Measurements from ENCODE around the gene ZNF888. TPM values are rescaled to one million over a fixed set of nuclear protein-coding genes. Genes with fewer than 3 reads are reported as not detected.
A peak's percentile ranks its signal among the peaks of the same experiment; 100 is the strongest.

Gene ZNF888
- total and polyA plus RNA-seq, 9 of the 15 experiments (the other 6 are each of a cell fraction or from before 2014, with no cell fraction given) = 1.6 to 13.3 (median 9.9) TPM

- TF ChIP-seq NFRKB (IDR thresholded peaks at IDR 0.05; ENCODE audit: low read depth) = peak; percentile 57
- TF ChIP-seq ZFP91 (CRISPR knock-in tag; IDR thresholded peaks at IDR 0.05) = no peak
- TF ChIP-seq ZNF668 (CRISPR knock-in tag; IDR thresholded peaks at IDR 0.05) = no peak
- TF ChIP-seq TAF7 (tag; IDR thresholded peaks at IDR 0.05) = peak; percentile 38; the same call in 1 of the 2 replicates
- TF ChIP-seq ZNF133 (CRISPR knock-in tag; IDR thresholded peaks at IDR 0.05) = no peak
- peak; percentile 93 for TF ChIP-seq MAFG (tag; conservative IDR thresholded peaks at IDR 0.05)
- TF ChIP-seq ZSCAN29 (IDR thresholded peaks at IDR 0.05) = no peak
- TF ChIP-seq ARID1B (IDR thresholded peaks at IDR 0.05) = peak; percentile 99
- TF ChIP-seq ZBTB11 (CRISPR knock-in tag; IDR thresholded peaks at IDR 0.05) = peak in 1 of 3 experiments; percentile 89; a peak in 2 of 6 replicates
- peak; percentile 97 for TF ChIP-seq CC2D1A (IDR thresholded peaks at IDR 0.05)
- peak; percentile 60 for TF ChIP-seq JUN (IDR thresholded peaks at IDR 0.05; ENCODE audit: borderline replicate concordance, low read depth, low read length)
- TF ChIP-seq JUN (CRISPR knock-in tag; IDR thresholded peaks at IDR 0.05; ENCODE audit: borderline replicate concordance) = no peak
- TF ChIP-seq KLF13 (tag; IDR thresholded peaks at IDR 0.05; ENCODE audit: borderline replicate concordance, low read depth) = no peak
- TF ChIP-seq ZNF134 (CRISPR knock-in tag; conservative IDR thresholded peaks at IDR 0.05) = 0 out of 2 replicates have a peak, but pooled peaks have one; percentile 37
- peak; percentile 71 for TF ChIP-seq ZNF239 (CRISPR knock-in tag; IDR thresholded peaks at IDR 0.05)
- TF ChIP-seq ZNF584 (CRISPR knock-in tag; IDR thresholded peaks at IDR 0.05; ENCODE audit: low read depth) = peak; percentile 95
These were observed 13.1 kb upstream of the ZNF888 start (continued) for GRCh38 chr19:52936151-52936953.
